Measurements from ENCODE around the gene SEPTIN12.
"Not testable (repeated sequence)": the region's sequence is repeated elsewhere in the genome, so short reads cannot be mapped to it uniquely, and the experiment has no call there.

SEPTIN12 gene

GRCh38 chr16:4746991-4747574 lies 41.1 kb downstream of the SEPTIN12 start:
- H3K27ac ChIP-seq (ENCODE audit: poor library complexity, severe bottlenecking) = no peak overlapping the region
- H3K36me3 ChIP-seq (ENCODE audit: low read depth) = peaks cover 1% of the 10 kb centered on the region; the same call in 1 of the 2 replicates
- no peak for TF ChIP-seq CTCF (IDR thresholded peaks at IDR 0.05; ENCODE audit: poor library complexity, severe bottlenecking)
- no peaks in the 10 kb centered on the region for H3K9me3 ChIP-seq (ENCODE audit: severe bottlenecking)
- H3K4me1 ChIP-seq (ENCODE audit: insufficient read depth, poor library complexity, severe bottlenecking) = peaks cover 3% of the 10 kb centered on the region
- H3K27me3 ChIP-seq (ENCODE audit: insufficient read depth, poor library complexity, severe bottlenecking) = no peaks in the 10 kb centered on the region
- ATAC-seq (ENCODE audit: low read depth) (peak; percentile 12; the same call in 1 of the 3 replicates), DNase-seq (ENCODE audit: low spot score) (no peak)
- H3K4me3 ChIP-seq (ENCODE audit: severe bottlenecking) = no peak overlapping the region

- DNase-seq (ENCODE audit: low spot score) (no peak), ATAC-seq (ENCODE audit: low read depth) (no peak)
- Histone ChIP-seq H3K27ac (ENCODE audit: poor library complexity, severe bottlenecking) (no peak overlapping the region), H3K4me1 (ENCODE audit: insufficient read depth, poor library complexity, severe bottlenecking) (peaks cover 3% of the 10 kb centered on the region), H3K4me3 (ENCODE audit: severe bottlenecking) (no peak overlapping the region), H3K9me3 (ENCODE audit: severe bottlenecking) (no peaks in the 10 kb centered on the region), H3K36me3 (ENCODE audit: low read depth) (no peaks in the 10 kb centered on the region), H3K27me3 (ENCODE audit: insufficient read depth, poor library complexity, severe bottlenecking) (no peaks in the 10 kb centered on the region)
- no peak for TF ChIP-seq CTCF (IDR thresholded peaks at IDR 0.05; ENCODE audit: poor library complexity, severe bottlenecking)
These were observed 41.9 kb downstream of the SEPTIN12 start for GRCh38 chr16:4746215-4746614.

- Histone ChIP-seq H3K9me3 (ENCODE audit: severe bottlenecking) (no peaks in the 10 kb centered on the region), H3K4me1 (ENCODE audit: insufficient read depth, poor library complexity, severe bottlenecking) (peaks cover 3% of the 10 kb centered on the region), H3K27me3 (ENCODE audit: insufficient read depth, poor library complexity, severe bottlenecking) (no peaks in the 10 kb centered on the region), H3K4me3 (ENCODE audit: severe bottlenecking) (no peak overlapping the region), H3K27ac (ENCODE audit: poor library complexity, severe bottlenecking) (no peak overlapping the region), H3K36me3 (ENCODE audit: low read depth) (no peaks in the 10 kb centered on the region)
- DNase-seq (ENCODE audit: low spot score) (no peak), ATAC-seq (ENCODE audit: low read depth) (no peak)
- no peak for TF ChIP-seq CTCF (IDR thresholded peaks at IDR 0.05; ENCODE audit: poor library complexity, severe bottlenecking)
These were observed 42.9 kb downstream of the SEPTIN12 start for GRCh38 chr16:4745274-4745569.

GRCh38 chr16:4744555-4745273 lies 43.4 kb downstream of the SEPTIN12 start:
- TF ChIP-seq CTCF (IDR thresholded peaks at IDR 0.05; ENCODE audit: poor library complexity, severe bottlenecking) = no peak
- no peaks in the 10 kb centered on the region for H3K27me3 ChIP-seq (ENCODE audit: insufficient read depth, poor library complexity, severe bottlenecking)
- H3K9me3 ChIP-seq (ENCODE audit: severe bottlenecking) = no peaks in the 10 kb centered on the region
- no peak overlapping the region for H3K27ac ChIP-seq (ENCODE audit: poor library complexity, severe bottlenecking)
- no peak for DNase-seq (ENCODE audit: low spot score)
- H3K4me3 ChIP-seq (ENCODE audit: severe bottlenecking) = no peak overlapping the region
- ATAC-seq (ENCODE audit: low read depth) = no peak
- H3K36me3 ChIP-seq (ENCODE audit: low read depth) = no peaks in the 10 kb centered on the region
- H3K4me1 ChIP-seq (ENCODE audit: insufficient read depth, poor library complexity, severe bottlenecking) = peaks cover 3% of the 10 kb centered on the region

- H3K9me3 ChIP-seq (ENCODE audit: severe bottlenecking) = no peaks in the 10 kb centered on the region
- H3K27ac ChIP-seq (ENCODE audit: poor library complexity, severe bottlenecking) = no peak overlapping the region
- H3K4me1 ChIP-seq (ENCODE audit: insufficient read depth, poor library complexity, severe bottlenecking) = peaks cover 3% of the 10 kb centered on the region
- DNase-seq (ENCODE audit: low spot score) (no peak), ATAC-seq (ENCODE audit: low read depth) (peak; percentile 61)
- no peaks in the 10 kb centered on the region for H3K27me3 ChIP-seq (ENCODE audit: insufficient read depth, poor library complexity, severe bottlenecking)
- no peak for TF ChIP-seq CTCF (IDR thresholded peaks at IDR 0.05; ENCODE audit: poor library complexity, severe bottlenecking)
- H3K36me3 ChIP-seq (ENCODE audit: low read depth) = no peaks in the 10 kb centered on the region
- no peak overlapping the region for H3K4me3 ChIP-seq (ENCODE audit: severe bottlenecking)
These were observed 44.8 kb downstream of the SEPTIN12 start for GRCh38 chr16:4743226-4743878.

- not testable (repeated sequence) for H3K4me3 ChIP-seq (ENCODE audit: severe bottlenecking); ATAC-seq (ENCODE audit: low read depth); H3K4me1 ChIP-seq (ENCODE audit: insufficient read depth, poor library complexity, severe bottlenecking); DNase-seq (ENCODE audit: low spot score); H3K9me3 ChIP-seq (ENCODE audit: severe bottlenecking); H3K27me3 ChIP-seq (ENCODE audit: insufficient read depth, poor library complexity, severe bottlenecking); H3K36me3 ChIP-seq (ENCODE audit: low read depth); H3K27ac ChIP-seq (ENCODE audit: poor library complexity, severe bottlenecking)
These were observed 49.8 kb downstream of the SEPTIN12 start for GRCh38 chr16:4738370-4738769.
